ENCODE results near the gene FADS3.

DNA sequence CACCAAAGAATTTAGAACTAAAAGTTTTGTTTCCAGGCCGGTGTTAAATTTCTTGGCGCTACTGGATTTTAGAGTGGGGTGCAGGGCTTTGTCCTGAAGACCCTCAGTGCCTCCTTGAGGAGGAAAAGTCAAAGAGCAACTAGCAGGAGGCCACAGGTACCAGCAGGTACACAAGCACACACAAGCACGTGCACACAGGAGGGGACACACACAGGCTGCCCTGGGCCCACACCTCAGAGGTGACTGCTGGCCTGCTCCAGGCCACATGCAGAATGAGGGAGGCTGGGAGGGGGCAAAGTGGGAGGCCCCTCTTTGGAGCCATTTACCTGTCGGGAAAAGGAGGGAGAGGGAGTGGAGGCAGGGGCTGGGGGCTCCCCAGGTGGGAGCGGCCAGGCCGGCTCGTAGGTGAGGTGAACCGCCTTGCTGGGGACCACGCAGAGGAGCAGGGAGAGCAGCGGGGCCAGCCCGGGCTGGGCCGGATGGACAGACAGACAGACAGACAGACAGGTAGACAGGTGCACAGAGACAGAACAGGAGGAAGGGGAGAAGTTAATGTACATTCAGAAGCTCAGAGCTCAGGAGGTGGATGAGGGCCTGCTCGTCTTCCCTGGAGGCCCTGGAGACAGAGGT lies 13.8 kb upstream of the FADS3 start:
- TF ChIP-seq, protein P1, sequence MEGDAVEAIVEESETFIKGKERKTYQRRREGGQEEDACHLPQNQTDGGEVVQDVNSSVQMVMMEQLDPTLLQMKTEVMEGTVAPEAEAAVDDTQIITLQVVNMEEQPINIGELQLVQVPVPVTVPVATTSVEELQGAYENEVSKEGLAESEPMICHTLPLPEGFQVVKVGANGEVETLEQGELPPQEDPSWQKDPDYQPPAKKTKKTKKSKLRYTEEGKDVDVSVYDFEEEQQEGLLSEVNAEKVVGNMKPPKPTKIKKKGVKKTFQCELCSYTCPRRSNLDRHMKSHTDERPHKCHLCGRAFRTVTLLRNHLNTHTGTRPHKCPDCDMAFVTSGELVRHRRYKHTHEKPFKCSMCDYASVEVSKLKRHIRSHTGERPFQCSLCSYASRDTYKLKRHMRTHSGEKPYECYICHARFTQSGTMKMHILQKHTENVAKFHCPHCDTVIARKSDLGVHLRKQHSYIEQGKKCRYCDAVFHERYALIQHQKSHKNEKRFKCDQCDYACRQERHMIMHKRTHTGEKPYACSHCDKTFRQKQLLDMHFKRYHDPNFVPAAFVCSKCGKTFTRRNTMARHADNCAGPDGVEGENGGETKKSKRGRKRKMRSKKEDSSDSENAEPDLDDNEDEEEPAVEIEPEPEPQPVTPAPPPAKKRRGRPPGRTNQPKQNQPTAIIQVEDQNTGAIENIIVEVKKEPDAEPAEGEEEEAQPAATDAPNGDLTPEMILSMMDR (IDR thresholded peaks at IDR 0.05): no peak
- TF ChIP-seq POLR2AphosphoS5 (IDR thresholded peaks at IDR 0.05) (no peak), POLR2A (IDR thresholded peaks at IDR 0.05) (no peak)

All from breast epithelium (tissue), 3 donors.